Measurements from ENCODE around the gene AFAP1L1.

AFAP1L1 gene

GRCh38 chr5:149282027-149282965 lies 10.6 kb downstream of the AFAP1L1 start:
- Histone ChIP-seq H3K9me3 (ENCODE audit: control insufficient read depth in 5 of 5, low read length in 5 of 5) (no peaks in the 10 kb centered on the region), H3K4me3 (ENCODE audit: low read depth in 1 of 5, low read length in 5 of 5) (no peak overlapping the region), H3K4me1 (ENCODE audit: control insufficient read depth in 5 of 5, insufficient read depth in 5 of 5, low read length in 5 of 5) (peaks cover 5 to 81% (median 58%) of the 10 kb centered on the region in 5 donors), H3K36me3 (ENCODE audit: control insufficient read depth in 5 of 5, insufficient read depth in 5 of 5, low read length in 5 of 5) (peaks cover 0 to 2% (median 0%) of the 10 kb centered on the region in 5 donors), H3K9ac (ENCODE audit: low read length in 5 of 5) (no peak overlapping the region), H3K27ac (ENCODE audit: low read depth, low read length) (peak overlapping the region; percentile 35), H3K27me3 (ENCODE audit: control insufficient read depth in 5 of 5, insufficient read depth in 4 of 5, low read length in 5 of 5) (no peaks in the 10 kb centered on the region)

- no peak overlapping the region for H3K9ac ChIP-seq (ENCODE audit: low read length in 5 of 5)
- peaks cover 5 to 76% (median 53%) of the 10 kb centered on the region in 5 donors for H3K4me1 ChIP-seq (ENCODE audit: control insufficient read depth in 5 of 5, insufficient read depth in 5 of 5, low read length in 5 of 5)
- peak overlapping the region; percentile 35 for H3K27ac ChIP-seq (ENCODE audit: low read depth, low read length)
- H3K27me3 ChIP-seq (ENCODE audit: control insufficient read depth in 5 of 5, insufficient read depth in 4 of 5, low read length in 5 of 5), result no peaks in the 10 kb centered on the region
- no peaks in the 10 kb centered on the region for H3K9me3 ChIP-seq (ENCODE audit: control insufficient read depth in 5 of 5, low read length in 5 of 5)
- no peak overlapping the region for H3K4me3 ChIP-seq (ENCODE audit: low read depth in 1 of 5, low read length in 5 of 5)
- H3K36me3 ChIP-seq (ENCODE audit: control insufficient read depth in 5 of 5, insufficient read depth in 5 of 5, low read length in 5 of 5), result peaks cover 0 to 2% (median 0%) of the 10 kb centered on the region in 5 donors
Observed at GRCh38 chr5:149282966-149283332, 11.3 kb downstream of the AFAP1L1 start.

GRCh38 chr5:149283626-149284480 lies 12.2 kb downstream of the AFAP1L1 start:
- Histone ChIP-seq H3K9ac (ENCODE audit: low read length in 5 of 5) (peak overlapping the region in 2 of 5 donors; percentile 28 to 29), H3K36me3 (ENCODE audit: control insufficient read depth in 5 of 5, insufficient read depth in 5 of 5, low read length in 5 of 5) (peaks cover 0 to 2% (median 0%) of the 10 kb centered on the region in 5 donors), H3K27ac (ENCODE audit: low read depth, low read length) (peak overlapping the region; percentile 85), H3K4me1 (ENCODE audit: control insufficient read depth in 5 of 5, insufficient read depth in 5 of 5, low read length in 5 of 5) (peaks cover 4 to 74% (median 47%) of the 10 kb centered on the region in 5 donors), H3K27me3 (ENCODE audit: control insufficient read depth in 5 of 5, insufficient read depth in 4 of 5, low read length in 5 of 5) (no peaks in the 10 kb centered on the region), H3K4me3 (ENCODE audit: low read depth in 1 of 5, low read length in 5 of 5) (peak overlapping the region in 1 of 5 donors; percentile 23), H3K9me3 (ENCODE audit: control insufficient read depth in 5 of 5, low read length in 5 of 5) (no peaks in the 10 kb centered on the region)

GRCh38 chr5:149284501-149284900 lies 12.8 kb downstream of the AFAP1L1 start:
- Histone ChIP-seq H3K36me3 (ENCODE audit: control insufficient read depth in 5 of 5, insufficient read depth in 5 of 5, low read length in 5 of 5) (peaks cover 0 to 2% (median 0%) of the 10 kb centered on the region in 5 donors), H3K4me3 (ENCODE audit: low read depth in 1 of 5, low read length in 5 of 5) (peak overlapping the region in 1 of 5 donors; percentile 23), H3K4me1 (ENCODE audit: control insufficient read depth in 5 of 5, insufficient read depth in 5 of 5, low read length in 5 of 5) (peaks cover 4 to 73% (median 46%) of the 10 kb centered on the region in 5 donors), H3K27ac (ENCODE audit: low read depth, low read length) (peak overlapping the region; percentile 85), H3K9ac (ENCODE audit: low read length in 5 of 5) (no peak overlapping the region), H3K9me3 (ENCODE audit: control insufficient read depth in 5 of 5, low read length in 5 of 5) (no peaks in the 10 kb centered on the region), H3K27me3 (ENCODE audit: control insufficient read depth in 5 of 5, insufficient read depth in 4 of 5, low read length in 5 of 5) (no peaks in the 10 kb centered on the region)

GRCh38 chr5:149285153-149285552 lies 13.5 kb downstream of the AFAP1L1 start:
- H3K9ac ChIP-seq (ENCODE audit: low read length in 5 of 5), result peak overlapping the region in 1 of 5 donors; percentile 20
- H3K36me3 ChIP-seq (ENCODE audit: control insufficient read depth in 5 of 5, insufficient read depth in 5 of 5, low read length in 5 of 5), result peaks cover 0 to 2% (median 0%) of the 10 kb centered on the region in 5 donors
- no peak overlapping the region for H3K4me3 ChIP-seq (ENCODE audit: low read depth in 1 of 5, low read length in 5 of 5)
- H3K27me3 ChIP-seq (ENCODE audit: control insufficient read depth in 5 of 5, insufficient read depth in 4 of 5, low read length in 5 of 5), result no peaks in the 10 kb centered on the region
- H3K27ac ChIP-seq (ENCODE audit: low read depth, low read length), result peak overlapping the region; percentile 85
- H3K4me1 ChIP-seq (ENCODE audit: control insufficient read depth in 5 of 5, insufficient read depth in 5 of 5, low read length in 5 of 5), result peaks cover 4 to 70% (median 41%) of the 10 kb centered on the region in 5 donors
- H3K9me3 ChIP-seq (ENCODE audit: control insufficient read depth in 5 of 5, low read length in 5 of 5), result no peaks in the 10 kb centered on the region

GRCh38 chr5:149288436-149288835 lies 16.8 kb downstream of the AFAP1L1 start:
- Histone ChIP-seq H3K9ac (ENCODE audit: low read length in 5 of 5) (no peak overlapping the region), H3K27ac (ENCODE audit: low read depth, low read length) (peak overlapping the region; percentile 59), H3K4me1 (ENCODE audit: control insufficient read depth in 5 of 5, insufficient read depth in 5 of 5, low read length in 5 of 5) (peaks cover 1 to 49% (median 32%) of the 10 kb centered on the region in 5 donors)

GRCh38 chr5:149289301-149289700 lies 17.6 kb downstream of the AFAP1L1 start:
- Histone ChIP-seq H3K36me3 (ENCODE audit: control insufficient read depth in 5 of 5, insufficient read depth in 5 of 5, low read length in 5 of 5) (peaks cover 0 to 2% (median 0%) of the 10 kb centered on the region in 5 donors), H3K9ac (ENCODE audit: low read length in 5 of 5) (no peak overlapping the region), H3K9me3 (ENCODE audit: control insufficient read depth in 5 of 5, low read length in 5 of 5) (no peaks in the 10 kb centered on the region), H3K27me3 (ENCODE audit: control insufficient read depth in 5 of 5, insufficient read depth in 4 of 5, low read length in 5 of 5) (no peaks in the 10 kb centered on the region), H3K4me1 (ENCODE audit: control insufficient read depth in 5 of 5, insufficient read depth in 5 of 5, low read length in 5 of 5) (peaks cover 1 to 41% (median 27%) of the 10 kb centered on the region in 5 donors), H3K27ac (ENCODE audit: low read depth, low read length) (peak overlapping the region; percentile 59), H3K4me3 (ENCODE audit: low read depth in 1 of 5, low read length in 5 of 5) (no peak overlapping the region)

More at GRCh38 chr5:149288436-149288835, 16.8 kb downstream of the AFAP1L1 start:
- Histone ChIP-seq H3K9me3 (ENCODE audit: control insufficient read depth in 5 of 5, low read length in 5 of 5) (no peaks in the 10 kb centered on the region), H3K4me3 (ENCODE audit: low read depth in 1 of 5, low read length in 5 of 5) (peak overlapping the region; percentile 10 to 46 (median 29)), H3K27me3 (ENCODE audit: control insufficient read depth in 5 of 5, insufficient read depth in 4 of 5, low read length in 5 of 5) (no peaks in the 10 kb centered on the region), H3K36me3 (ENCODE audit: control insufficient read depth in 5 of 5, insufficient read depth in 5 of 5, low read length in 5 of 5) (peaks cover 0 to 2% (median 0%) of the 10 kb centered on the region in 5 donors)

GRCh38 chr5:149294872-149295829 lies 23.5 kb downstream of the AFAP1L1 start:
- no peaks in the 10 kb centered on the region for H3K27me3 ChIP-seq (ENCODE audit: control insufficient read depth in 5 of 5, insufficient read depth in 4 of 5, low read length in 5 of 5)
- no peaks in the 10 kb centered on the region for H3K9me3 ChIP-seq (ENCODE audit: control insufficient read depth in 5 of 5, low read length in 5 of 5)
- H3K36me3 ChIP-seq (ENCODE audit: control insufficient read depth in 5 of 5, insufficient read depth in 5 of 5, low read length in 5 of 5), result peaks cover 0 to 2% (median 0%) of the 10 kb centered on the region in 5 donors
- H3K4me1 ChIP-seq (ENCODE audit: control insufficient read depth in 5 of 5, insufficient read depth in 5 of 5, low read length in 5 of 5), result peaks cover 8 to 64% (median 44%) of the 10 kb centered on the region in 5 donors
- H3K9ac ChIP-seq (ENCODE audit: low read length in 5 of 5), result peak overlapping the region in 1 of 5 donors; percentile 17
- no peak overlapping the region for H3K4me3 ChIP-seq (ENCODE audit: low read depth in 1 of 5, low read length in 5 of 5)
- H3K27ac ChIP-seq (ENCODE audit: low read depth, low read length), result no peak overlapping the region

Measured in subcutaneous abdominal adipose tissue (tissue), 5 donors.